Measurements from ENCODE around the gene TAOK1.

Gene TAOK1

GRCh38 chr17:29388937-29389336 lies 1.2 kb upstream of the TAOK1 start:
- TF ChIP-seq CEBPB (IDR thresholded peaks at IDR 0.05) (no peak), FOXM1 (IDR thresholded peaks at IDR 0.05; ENCODE audit: borderline replicate concordance, low read depth) (no peak), MAX (IDR thresholded peaks at IDR 0.05) (no peak), ZBTB7A (IDR thresholded peaks at IDR 0.05; ENCODE audit: low read depth) (no peak), RAD21 (IDR thresholded peaks at IDR 0.05; ENCODE audit: low read depth) (no peak), EGR1 (IDR thresholded peaks at IDR 0.05) (no peak)

- TF ChIP-seq CEBPB (IDR thresholded peaks at IDR 0.05) (no peak), REST (IDR thresholded peaks at IDR 0.05; ENCODE audit: low read depth) (no peak), NFIC (IDR thresholded peaks at IDR 0.05) (no peak), TAF1 (IDR thresholded peaks at IDR 0.05; ENCODE audit: low read depth) (no peak), TCF12 (IDR thresholded peaks at IDR 0.05; ENCODE audit: low read depth) (no peak), ZBTB7A (IDR thresholded peaks at IDR 0.05; ENCODE audit: low read depth) (no peak), RAD21 (IDR thresholded peaks at IDR 0.05; ENCODE audit: low read depth) (no peak), EGR1 (IDR thresholded peaks at IDR 0.05) (no peak), MAX (IDR thresholded peaks at IDR 0.05) (no peak), CREB1 (IDR thresholded peaks at IDR 0.05; ENCODE audit: low read depth) (no peak), USF1 (IDR thresholded peaks at IDR 0.05) (no peak), FOXM1 (IDR thresholded peaks at IDR 0.05; ENCODE audit: borderline replicate concordance, low read depth) (no peak), TEAD4 (IDR thresholded peaks at IDR 0.05) (no peak), EP300 (IDR thresholded peaks at IDR 0.05; ENCODE audit: borderline replicate concordance) (no peak), YY1 (IDR thresholded peaks at IDR 0.05; ENCODE audit: low read depth) (no peak)
Measured at GRCh38 chr17:29390851-29391631, 878 bp downstream of the TAOK1 start.

GRCh38 chr17:29393436-29393835 lies 3.3 kb downstream of the TAOK1 start:
- TF ChIP-seq TEAD4 (IDR thresholded peaks at IDR 0.05) (no peak), USF1 (IDR thresholded peaks at IDR 0.05) (no peak), CEBPB (IDR thresholded peaks at IDR 0.05) (no peak), CREB1 (IDR thresholded peaks at IDR 0.05; ENCODE audit: low read depth) (no peak)

- TF ChIP-seq EP300 (IDR thresholded peaks at IDR 0.05; ENCODE audit: borderline replicate concordance) (no peak), CEBPB (IDR thresholded peaks at IDR 0.05) (no peak)
Measured at GRCh38 chr17:29394761-29395160, 4.6 kb downstream of the TAOK1 start.

- no peak for TF ChIP-seq REST (IDR thresholded peaks at IDR 0.05; ENCODE audit: low read depth)
- no peak for TF ChIP-seq RAD21 (IDR thresholded peaks at IDR 0.05; ENCODE audit: low read depth)
- TF ChIP-seq NFIC (IDR thresholded peaks at IDR 0.05) = no peak
- TF ChIP-seq EGR1 (IDR thresholded peaks at IDR 0.05) = no peak
Measured at GRCh38 chr17:29396066-29396465, 5.9 kb downstream of the TAOK1 start.

GRCh38 chr17:29399634-29400033 lies 9.5 kb downstream of the TAOK1 start:
- TF ChIP-seq EGR1 (IDR thresholded peaks at IDR 0.05) (no peak), MAX (IDR thresholded peaks at IDR 0.05) (no peak), NFIC (IDR thresholded peaks at IDR 0.05) (no peak), FOXM1 (IDR thresholded peaks at IDR 0.05; ENCODE audit: borderline replicate concordance, low read depth) (no peak), RAD21 (IDR thresholded peaks at IDR 0.05; ENCODE audit: low read depth) (no peak), REST (IDR thresholded peaks at IDR 0.05; ENCODE audit: low read depth) (no peak), EP300 (IDR thresholded peaks at IDR 0.05; ENCODE audit: borderline replicate concordance) (no peak), USF1 (IDR thresholded peaks at IDR 0.05) (no peak), TEAD4 (IDR thresholded peaks at IDR 0.05) (no peak), YY1 (IDR thresholded peaks at IDR 0.05; ENCODE audit: low read depth) (no peak), TCF12 (IDR thresholded peaks at IDR 0.05; ENCODE audit: low read depth) (no peak)
